AG04449 (cell line): ENCODE measurements around the gene OLFM4.

ENCODE experiments used
- CTCF ChIA-PET: fragments of 350-600 bp; formaldehyde crosslinking; extraction: SDS; loops from one replicate; lab custom pipeline; 2021; ENCODE audit warnings: antibody characterized with exemption; lab: Yijun Ruan, JAX
- POLR2A ChIA-PET: fragments of 400-600, 350-600 bp; formaldehyde crosslinking; extraction: SDS; loops from one replicate; lab custom pipeline; 2020; ENCODE audit warnings: antibody characterized with exemption, inconsistent platforms; lab: Yijun Ruan, JAX
- DNase-seq: peaks from one replicate; pipeline ENCODE4 v3.0.0-alpha.2; 2010; ENCODE audit warnings: low read depth, low spot score
- H3K4me3 ChIP-seq: 2 replicates; pipeline ENCODE4 v1.5.1; 2011; ENCODE audit warnings: low read depth, mild to moderate bottlenecking, control low read depth, low read length
- CTCF ChIP-seq: IDR thresholded peaks from one replicate; pipeline ENCODE4 v1.5.1; 2011; ENCODE audit warnings: mild to moderate bottlenecking, moderate library complexity, low read length, control low read depth, inconsistent platforms; ENCODE audit not compliant: insufficient read depth; ENCODE audit errors: missing control alignments

Gene OLFM4

GRCh38 chr13:53028637-53029203 lies at the start of gene OLFM4:
OLFM4 (plus strand) TSS chr13:53028813; CDS start chr13:53028837, 24 bp downstream.
- H3K4me3 ChIP-seq: no peak within 1 kb of the TSS
- ChIA-PET POLR2A (no interaction called here), CTCF (no interaction called here)
- DNase-seq: no peak
- TF ChIP-seq CTCF: no peak

GRCh38 chr13:52978989-52979388 lies 49.6 kb upstream of the OLFM4 start:
- no peak for DNase-seq
- no peak overlapping the region for H3K4me3 ChIP-seq
- TF ChIP-seq CTCF: no peak
- ChIA-PET POLR2A (interaction anchor here (0.6 kb wide), 1 partner anchor 34 kb away, joined by 4 read pairs; no protein-coding TSS in a partner anchor), CTCF (no interaction called here)

GRCh38 chr13:52980695-52981094 lies 47.9 kb upstream of the OLFM4 start:
- no peak for DNase-seq
- TF ChIP-seq CTCF: no peak
- no peak overlapping the region for H3K4me3 ChIP-seq
- POLR2A ChIA-PET: no interaction called here
- CTCF ChIA-PET: no interaction called here

GRCh38 chr13:52983836-52984235 lies 44.8 kb upstream of the OLFM4 start:
- TF ChIP-seq CTCF: no peak
- POLR2A ChIA-PET: no interaction called here
- CTCF ChIA-PET: interaction anchor here (1.2 kb wide), 1 partner anchor 14 kb away, joined by 5 read pairs; no protein-coding TSS in a partner anchor
- no peak for DNase-seq
- H3K4me3 ChIP-seq: no peak overlapping the region

GRCh38 chr13:52984881-52985363 lies 43.7 kb upstream of the OLFM4 start:
- CTCF ChIA-PET: interaction anchor here (1.1 kb wide), 1 partner anchor 17 kb away, joined by 4 read pairs; no protein-coding TSS in a partner anchor
- TF ChIP-seq CTCF: no peak

GRCh38 chr13:52991344-52992020 lies 37.1 kb upstream of the OLFM4 start:
- H3K4me3 ChIP-seq: no peak overlapping the region
- CTCF ChIA-PET: no interaction called here
- POLR2A ChIA-PET: no interaction called here
- no peak for DNase-seq
- no peak for TF ChIP-seq CTCF

More at GRCh38 chr13:52984881-52985363, 43.7 kb upstream of the OLFM4 start:
- no peak for DNase-seq
- no peak overlapping the region for H3K4me3 ChIP-seq
- POLR2A ChIA-PET: no interaction called here
